HepG2 (cell line): Measurements from ENCODE around the gene GP1BA. TPM values are rescaled to one million over a fixed set of nuclear protein-coding genes. Genes with fewer than 3 reads are reported as not detected.

Experiments used
- AGO1 ChIP-seq: fragments of 200-400 bp; formaldehyde crosslinking; IDR thresholded peaks from 2 replicates; pipeline ENCODE4 v1.6.1; 2017; ENCODE audit warnings: mild to moderate bottlenecking, low read depth, low read length, moderate library complexity; ENCODE audit not compliant: poor library complexity, severe bottlenecking
- DBP ChIP-seq: sonication (generic); formaldehyde crosslinking; IDR thresholded peaks from 2 replicates; pipeline ENCODE4 v1.4.0; 2020; ENCODE audit warnings: missing genetic modification reagents; ENCODE audit errors: not compliant biosample characterization
- FIP1L1 ChIP-seq: fragments of 200-400 bp; formaldehyde crosslinking; IDR thresholded peaks from 2 replicates; pipeline ENCODE4 v1.6.1; 2018; ENCODE audit warnings: low read depth, mild to moderate bottlenecking, low read length, moderate library complexity, borderline replicate concordance; ENCODE audit not compliant: insufficient read depth
- FLYWCH1 ChIP-seq: sonication (generic); formaldehyde crosslinking; IDR thresholded peaks from 2 replicates; pipeline ENCODE4 v1.8.1; 2023; ENCODE audit warnings: mild to moderate bottlenecking, missing genetic modification reagents
- HDAC1 ChIP-seq: sonication (generic); formaldehyde crosslinking; IDR thresholded peaks from 2 replicates; pipeline ENCODE4 v1.5.1; 2020; ENCODE audit warnings: mild to moderate bottlenecking, missing genetic modification reagents
- HINFP ChIP-seq: sonication (generic); formaldehyde crosslinking; IDR thresholded peaks from 2 replicates; pipeline ENCODE4 v1.4.0; 2020; ENCODE audit warnings: low read depth, mild to moderate bottlenecking, missing genetic modification reagents
- IKZF5 ChIP-seq: IDR thresholded peaks from 2 replicates; pipeline ENCODE4 v1.6.1; 2018; ENCODE audit warnings: missing genetic modification reagents, mild to moderate bottlenecking, missing compliant biosample characterization
- MXI1 ChIP-seq: IDR thresholded peaks from 3 replicates; pipeline ENCODE4 v1.6.1; 2012; ENCODE audit warnings: low read depth, low read length, inconsistent platforms, borderline replicate concordance
- NCOA1 ChIP-seq: sonication (generic); formaldehyde crosslinking; IDR thresholded peaks from 2 replicates; pipeline ENCODE4 v1.9.0; 2021; ENCODE audit warnings: missing genetic modification reagents
- PHF21A ChIP-seq: sonication (generic); formaldehyde crosslinking; IDR thresholded peaks from 2 replicates; pipeline ENCODE4 v1.5.0; 2020; ENCODE audit warnings: mild to moderate bottlenecking, missing genetic modification reagents
- POLR2A ChIP-seq, 2 experiments: IDR thresholded peaks; 2 replicates each; pipeline ENCODE4 v1.6.1; 2011; ENCODE audit warnings: low read depth in 2 of 2, low read length in 2 of 2, mild to moderate bottlenecking in 1 of 2, moderate library complexity in 1 of 2; ENCODE audit not compliant: insufficient read depth in 1 of 2
- RBAK ChIP-seq: sonication (generic); formaldehyde crosslinking; IDR thresholded peaks from 2 replicates; pipeline ENCODE4 v1.5.1; 2020; ENCODE audit warnings: mild to moderate bottlenecking, missing genetic modification reagents
- RFX1 ChIP-seq: fragments of 450-650 bp; IDR thresholded peaks from 2 replicates; pipeline ENCODE4 v1.6.1; 2017
- ZNF644 ChIP-seq: IDR thresholded peaks from 2 replicates; pipeline ENCODE4 v1.6.1; 2016; ENCODE audit warnings: low read depth
- ZNF790 ChIP-seq: sonication (generic); formaldehyde crosslinking; IDR thresholded peaks from 2 replicates; pipeline ENCODE4 v1.8.0; 2022; ENCODE audit warnings: missing genetic modification reagents, mild to moderate bottlenecking, borderline replicate concordance
- polyA plus RNA-seq, 8 experiments: library from polyadenylated mRNA; depleted of rRNA in 3 of 8; stranded (reverse) in 7 of 8; unstranded in 1 of 8; fragments of >200 nt; fragmentation: Illumina TruSeq in 4 of 8; extraction: Trizol in 4 of 8; gene quantifications; 2 replicates each; pipeline versions ENCODE4 v1.2.1 to v1.2.3, GENCODE V29; 2011 to 2016; ENCODE audit warnings: low read depth in 4 of 8, missing spikeins in 1 of 8, mixed read lengths in 1 of 8; ENCODE audit not compliant: insufficient read depth in 1 of 8
- total RNA-seq, 5 experiments: library from RNA; depleted of rRNA; stranded (reverse); fragments of >200 nt; fragmentation: Illumina TruSeq; extraction: Trizol; gene quantifications; 2 replicates each; pipeline ENCODE4 v1.2.3, GENCODE V29; 2016; ENCODE audit warnings: low read depth in 1 of 5

Gene GP1BA
- total and polyA plus RNA-seq, 2 of the 13 experiments (the other 11 are each of a cell fraction or from before 2014, with no cell fraction given) = not detected

- 0 out of 2 replicates have a peak, but pooled peaks have one; percentile 23 for TF ChIP-seq IKZF5 (CRISPR knock-in tag)
- no peak for TF ChIP-seq RFX1
- no peak for TF ChIP-seq RBAK (CRISPR knock-in tag)
- TF ChIP-seq DBP (CRISPR knock-in tag) = no peak
- TF ChIP-seq FIP1L1 = no peak
- peak in 1 of 2 experiments; percentile 14; a peak in 1 of 4 replicates for TF ChIP-seq POLR2A (IDR thresholded peaks at IDR 0.05; ENCODE audit: insufficient read depth in 1 of 2, low read depth in 2 of 2, low read length in 2 of 2)
- TF ChIP-seq AGO1 = no peak
- no peak for TF ChIP-seq HINFP (CRISPR knock-in tag)
- TF ChIP-seq PHF21A (CRISPR knock-in tag) = peak; percentile 66; the same call in 1 of the 2 replicates
- no peak for TF ChIP-seq FLYWCH1 (CRISPR knock-in tag)
- no peak for TF ChIP-seq NCOA1 (CRISPR knock-in tag)
- TF ChIP-seq ZNF644 (CRISPR knock-in tag) = no peak
- TF ChIP-seq MXI1 = 0 out of 3 replicates have a peak, but pooled peaks have one; percentile 28
- TF ChIP-seq HDAC1 (CRISPR knock-in tag) = peak; percentile 29; the same call in 1 of the 2 replicates
- no peak for TF ChIP-seq ZNF790
Observed at GRCh38 chr17:4920351-4921048, 11.6 kb upstream of the GP1BA start (continued).
